GM19328 (cell line): ENCODE measurements around the gene PLCD1.
A peak's percentile ranks its signal among the peaks of the same experiment; 100 is the strongest.
"Not testable (repeated sequence)": the region's sequence is repeated elsewhere in the genome, so short reads cannot be mapped to it uniquely, and the experiment has no call there.

ENCODE experiments used
- ATAC-seq: cut with Tn5 transposase; IDR thresholded peaks from one replicate; pipeline ENCODE4 v1.9.1; 2021; ENCODE audit warnings: mild to moderate bottlenecking, moderate library complexity; ENCODE audit not compliant: unreplicated experiment

PLCD1 gene

DNA sequence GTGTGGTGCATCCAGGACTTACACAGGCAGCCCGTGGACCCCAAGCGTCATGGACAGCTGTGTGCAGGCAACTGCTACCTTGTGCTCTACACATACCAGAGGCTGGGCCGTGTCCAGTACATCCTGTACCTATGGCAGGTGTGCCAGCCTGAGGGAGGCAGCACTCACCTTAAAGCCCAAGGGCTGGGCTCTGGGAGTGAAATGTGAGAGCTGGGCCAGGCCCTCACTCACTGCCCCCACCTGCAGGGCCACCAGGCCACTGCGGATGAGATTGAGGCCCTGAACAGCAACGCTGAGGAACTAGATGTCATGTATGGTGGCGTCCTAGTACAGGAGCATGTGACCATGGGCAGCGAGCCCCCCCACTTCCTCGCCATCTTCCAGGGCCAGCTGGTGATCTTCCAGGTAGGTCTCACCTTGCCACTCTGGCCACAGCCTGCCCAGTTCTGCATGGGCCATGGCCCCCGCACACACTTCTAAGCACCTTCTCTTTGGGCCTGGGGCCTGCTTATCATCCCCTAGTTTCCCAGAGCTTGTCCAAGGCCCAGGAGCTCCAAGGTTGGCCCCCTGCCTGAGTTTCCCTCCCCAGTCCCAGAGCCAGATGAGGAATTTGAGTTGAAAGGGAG lies 27.9 kb downstream of the PLCD1 start:
- ATAC-seq = no peak

DNA sequence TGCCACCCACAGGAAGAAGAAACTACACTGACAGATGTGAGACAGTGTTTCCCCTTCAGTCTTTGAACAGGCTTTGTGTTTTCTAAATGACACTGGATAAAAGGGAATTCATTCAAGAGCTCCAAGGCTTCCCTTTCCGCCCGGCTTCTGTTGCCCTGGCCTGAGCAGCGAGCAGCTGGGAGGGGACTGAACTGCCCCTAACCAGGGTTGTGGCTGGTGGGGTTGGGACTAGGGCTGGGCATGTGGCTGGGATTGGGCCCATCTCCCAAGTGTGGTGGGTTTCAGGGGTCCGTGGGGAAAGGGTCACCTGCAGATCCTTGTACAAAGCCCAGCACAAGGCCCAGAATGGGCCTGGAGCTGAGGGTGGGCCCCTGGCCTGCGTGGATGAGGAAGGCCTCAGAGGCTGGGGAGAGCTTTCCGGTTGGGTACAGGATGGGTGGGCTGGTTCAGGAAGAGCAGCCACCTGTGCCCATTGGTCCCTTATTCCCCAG lies 28.4 kb downstream of the PLCD1 start:
- no peak for ATAC-seq

DNA sequence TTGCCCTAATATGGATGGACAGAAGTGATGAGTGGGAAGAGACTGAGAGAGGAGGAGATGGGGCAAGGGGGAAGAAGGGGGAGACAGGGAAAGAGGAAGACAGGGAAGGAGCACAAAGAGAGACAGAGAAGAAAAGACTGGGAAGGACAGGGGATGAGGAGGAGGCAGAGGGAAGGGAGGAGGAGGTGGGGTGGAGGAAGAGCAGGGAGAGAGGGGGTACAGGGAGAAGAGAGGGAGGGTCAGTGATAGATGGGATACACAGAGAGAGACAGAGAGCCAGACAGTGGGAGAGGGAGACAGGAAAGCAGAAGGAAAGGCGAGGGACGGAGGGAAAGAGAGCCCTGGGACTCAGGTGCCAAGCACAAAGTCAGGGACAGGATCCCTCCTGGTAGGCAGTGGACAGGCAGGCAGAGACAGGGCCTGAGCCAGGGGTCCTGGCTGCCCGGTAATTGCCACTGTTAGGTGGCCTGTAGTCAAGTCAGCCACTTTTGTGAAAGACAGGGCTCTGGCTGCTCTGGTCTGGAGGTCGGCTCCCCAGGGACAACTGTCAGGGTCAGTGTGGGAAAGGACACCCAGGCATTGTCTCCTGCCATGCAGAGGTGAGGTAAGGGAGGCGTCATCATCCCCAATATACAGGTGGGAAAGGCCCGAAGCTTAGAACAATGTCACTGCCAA lies 29.1 kb downstream of the PLCD1 start:
- no peak for ATAC-seq

DNA sequence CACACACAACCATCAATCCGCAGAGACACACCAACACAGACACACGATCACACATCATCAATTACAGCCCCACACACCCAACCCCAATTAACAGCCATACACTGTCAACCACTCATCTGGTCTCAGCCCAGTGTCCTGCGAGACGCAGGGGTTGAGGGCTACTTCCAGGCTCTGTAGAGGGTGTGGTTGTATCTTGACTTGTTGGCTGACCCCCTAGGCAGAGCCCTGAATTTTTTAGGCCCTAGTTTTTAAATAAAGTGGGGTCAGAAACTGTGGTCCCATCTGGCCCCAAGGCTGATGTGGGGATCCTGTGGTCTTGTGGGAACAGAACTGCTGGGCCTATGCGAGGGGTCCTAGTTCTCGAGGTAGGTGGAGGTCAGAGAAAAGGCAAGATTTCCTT lies 29.6 kb downstream of the PLCD1 start:
- no peak for ATAC-seq

DNA sequence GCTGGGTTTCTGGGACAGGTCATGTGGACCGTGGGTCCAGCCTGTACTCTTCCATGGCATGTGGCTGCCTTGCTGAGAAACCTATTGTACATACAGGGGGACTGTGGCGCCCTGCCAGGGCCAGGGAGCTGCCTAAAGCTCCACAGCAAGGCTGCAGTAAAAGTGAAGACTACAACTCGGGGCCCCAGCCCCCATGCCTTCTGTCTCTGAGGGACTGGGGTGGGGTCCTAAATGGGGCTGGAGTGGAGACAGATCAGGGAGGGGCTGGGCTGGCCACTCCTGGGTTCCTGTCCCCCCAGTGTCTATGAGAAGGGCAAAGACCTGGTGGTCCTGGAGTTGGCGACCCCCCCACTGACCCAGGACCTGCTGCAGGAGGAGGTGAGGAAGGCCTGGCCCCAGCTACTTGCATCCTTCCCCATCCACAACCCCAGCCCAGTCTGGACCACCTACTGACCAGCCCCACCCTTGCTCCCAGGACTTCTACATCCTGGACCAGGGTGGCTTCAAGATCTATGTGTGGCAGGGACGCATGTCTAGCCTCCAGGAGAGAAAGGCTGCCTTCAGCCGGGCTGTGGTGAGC lies 31.6 kb downstream of the PLCD1 start:
- ATAC-seq = no peak

DNA sequence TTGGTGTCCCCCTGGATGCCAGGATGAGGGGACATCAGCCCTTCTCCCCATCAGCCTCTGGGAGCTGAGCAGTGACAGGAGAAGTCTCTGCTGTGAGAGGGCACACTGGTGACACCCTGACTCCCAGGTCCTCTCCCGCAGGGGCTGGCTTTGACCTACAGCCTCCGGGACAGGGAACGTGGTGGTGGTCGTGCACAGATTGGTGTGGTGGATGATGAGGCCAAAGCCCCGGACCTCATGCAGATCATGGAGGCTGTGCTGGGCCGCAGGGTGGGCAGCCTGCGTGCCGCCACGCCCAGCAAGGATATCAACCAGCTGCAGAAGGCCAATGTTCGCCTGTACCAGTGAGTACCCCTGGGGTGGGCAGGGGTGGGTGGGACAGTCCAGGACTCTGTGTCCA lies 32.1 kb downstream of the PLCD1 start:
- no peak for ATAC-seq

DNA sequence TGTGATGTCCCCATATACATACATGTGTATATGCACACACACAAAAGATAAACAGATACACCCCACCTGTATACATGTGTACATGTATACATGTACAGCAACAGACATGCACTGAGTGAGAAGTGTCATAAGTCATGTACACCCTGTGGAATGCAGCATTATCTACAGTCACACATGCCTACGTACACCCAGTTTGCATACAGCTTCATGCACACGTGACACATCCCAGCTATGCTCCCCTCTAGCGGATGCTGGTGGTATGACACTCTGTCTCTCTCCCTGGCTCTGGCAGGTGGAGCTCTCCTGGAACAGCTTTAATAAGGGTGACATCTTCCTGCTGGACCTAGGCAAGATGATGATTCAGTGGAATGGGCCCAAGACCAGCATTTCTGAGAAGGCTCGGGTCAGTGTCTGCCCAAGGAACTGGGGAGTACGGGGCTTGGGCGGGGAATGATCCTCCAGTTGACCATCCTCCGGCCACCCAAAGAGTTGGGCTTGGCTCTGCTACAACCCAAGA lies 32.6 kb downstream of the PLCD1 start:
- peak; percentile 42 for ATAC-seq

DNA sequence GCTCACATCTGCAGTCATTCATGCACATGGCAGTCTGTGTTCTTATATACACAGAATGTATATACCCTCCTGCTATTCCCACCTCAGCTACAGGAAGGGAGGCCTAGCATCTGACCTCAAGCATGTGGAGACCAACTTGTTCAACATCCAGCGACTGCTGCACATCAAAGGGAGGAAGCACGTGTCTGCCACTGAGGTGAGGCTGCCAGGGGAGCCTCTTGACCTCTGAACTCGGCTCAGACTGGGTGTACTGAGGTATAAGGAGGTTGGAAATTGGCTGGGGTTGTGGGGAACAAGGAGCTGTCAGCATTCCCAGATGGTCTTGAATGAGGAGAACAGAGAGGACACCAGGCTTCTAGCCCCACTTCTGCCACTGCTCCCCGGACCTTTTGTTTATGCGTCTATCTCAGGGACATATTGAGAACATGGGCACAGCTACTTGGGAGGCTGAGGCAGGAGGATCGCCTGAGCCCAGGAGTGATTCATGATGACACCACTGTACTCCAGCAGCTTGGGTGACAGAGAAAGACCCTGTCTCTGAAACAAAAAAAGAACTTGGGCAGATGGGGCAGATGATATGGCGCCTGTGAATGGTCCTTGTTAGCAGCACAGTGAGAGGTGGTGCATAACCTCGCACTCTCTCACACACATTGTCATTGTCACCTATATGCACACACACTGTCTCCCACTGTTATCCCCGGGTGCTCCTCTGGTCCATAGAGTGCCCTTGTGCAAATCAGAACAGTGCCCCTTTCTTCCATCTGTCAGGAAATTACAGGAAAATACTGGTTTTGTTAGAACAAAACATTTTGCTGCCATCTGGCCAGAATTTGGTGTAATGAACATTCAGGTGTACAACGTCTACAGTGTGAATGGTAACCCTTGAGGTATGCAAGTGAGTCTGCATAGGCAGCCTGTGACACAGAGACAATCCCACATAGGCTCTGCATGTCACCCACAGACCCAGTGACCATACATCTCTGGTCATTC lies 33.5 kb downstream of the PLCD1 start:
- no peak for ATAC-seq

DNA sequence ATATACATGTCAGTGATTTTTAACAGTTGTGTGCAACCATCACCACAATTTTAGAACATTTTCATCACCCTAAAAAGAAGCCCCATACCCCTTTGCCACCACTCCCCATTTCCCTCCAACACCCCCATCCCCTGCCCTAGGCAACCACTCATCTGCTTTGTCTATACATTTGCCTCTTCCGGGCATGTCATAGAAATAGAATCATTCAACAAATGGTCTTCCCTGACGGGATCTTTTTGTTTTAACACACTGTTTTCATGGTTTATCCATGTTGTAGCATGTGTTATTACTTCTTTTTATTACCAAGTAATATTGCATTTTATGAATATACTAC lies 34.8 kb downstream of the PLCD1 start:
- no peak for ATAC-seq

DNA sequence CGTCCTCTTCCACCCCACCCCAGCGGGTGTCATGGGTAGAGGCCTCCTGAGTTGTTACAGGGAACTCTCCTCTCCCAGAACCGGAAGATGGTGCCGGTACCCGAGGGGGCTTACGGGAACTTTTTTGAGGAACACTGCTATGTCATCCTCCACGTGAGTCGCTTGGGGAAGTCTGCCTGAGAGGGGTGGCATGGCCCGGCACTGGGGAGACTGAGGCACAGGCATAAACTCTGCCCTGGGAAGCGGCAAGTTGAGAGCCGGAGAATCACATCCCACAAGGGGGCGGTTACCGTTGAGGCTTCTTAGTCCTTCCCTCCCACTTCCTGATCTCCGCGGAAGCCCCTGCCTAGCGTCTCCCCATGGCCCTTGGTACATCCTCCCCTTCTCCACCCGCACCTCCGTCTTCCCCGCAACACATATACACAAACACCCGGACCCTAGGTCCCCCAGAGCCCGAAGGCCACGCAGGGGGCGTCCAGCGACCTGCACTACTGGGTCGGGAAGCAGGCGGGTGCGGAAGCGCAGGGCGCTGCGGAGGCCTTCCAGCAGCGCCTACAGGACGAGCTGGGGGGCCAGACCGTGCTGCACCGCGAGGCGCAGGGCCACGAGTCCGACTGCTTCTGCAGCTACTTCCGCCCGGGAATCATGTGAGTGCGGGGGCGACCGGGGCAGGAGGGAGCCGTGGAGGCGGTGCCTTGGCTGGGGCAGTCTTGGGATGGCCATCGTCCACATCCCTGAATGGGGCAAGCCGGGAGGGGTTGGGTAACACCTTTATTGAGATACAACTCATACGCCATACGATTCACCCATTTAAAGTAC lies 35.4 kb downstream of the PLCD1 start:
- peak; percentile 53 for ATAC-seq

DNA sequence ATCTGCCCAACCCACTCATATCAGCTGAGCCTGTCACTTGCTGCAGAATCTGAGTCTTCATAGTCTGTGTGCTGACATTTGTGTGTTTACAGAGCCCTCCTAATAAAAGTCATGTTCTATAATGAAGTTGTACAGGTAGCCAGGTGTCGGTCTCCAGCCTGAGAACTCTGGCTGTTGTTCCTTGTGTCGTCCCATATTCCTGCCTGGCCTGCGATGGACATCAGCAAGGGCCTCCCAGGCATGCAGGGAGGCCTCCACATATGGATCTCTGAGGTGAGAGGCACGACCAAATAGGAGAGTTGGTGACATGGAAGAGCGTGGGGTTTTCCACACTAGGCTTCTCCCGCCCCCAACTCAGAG lies 36.0 kb downstream of the PLCD1 start:
- ATAC-seq = no peak

DNA sequence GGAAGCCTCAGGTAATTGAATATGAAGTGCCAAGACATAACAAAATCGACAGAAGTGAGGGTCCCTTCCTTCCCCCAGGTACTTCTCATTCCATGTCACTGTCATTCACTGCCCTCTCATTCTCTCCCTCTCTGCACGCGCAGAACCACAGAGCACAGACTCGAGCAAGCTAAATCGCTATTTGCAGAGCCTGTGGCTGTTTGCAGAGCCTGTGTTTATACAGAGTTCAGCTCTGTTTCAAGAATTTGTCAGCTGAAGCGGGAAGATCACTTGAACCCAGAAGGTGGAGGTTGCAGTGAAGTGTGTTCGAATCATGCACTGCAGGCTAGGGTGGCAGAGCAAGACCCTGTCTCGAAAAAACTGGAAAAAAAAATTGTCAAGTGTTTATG lies 36.4 kb downstream of the PLCD1 start:
- no peak for ATAC-seq

DNA sequence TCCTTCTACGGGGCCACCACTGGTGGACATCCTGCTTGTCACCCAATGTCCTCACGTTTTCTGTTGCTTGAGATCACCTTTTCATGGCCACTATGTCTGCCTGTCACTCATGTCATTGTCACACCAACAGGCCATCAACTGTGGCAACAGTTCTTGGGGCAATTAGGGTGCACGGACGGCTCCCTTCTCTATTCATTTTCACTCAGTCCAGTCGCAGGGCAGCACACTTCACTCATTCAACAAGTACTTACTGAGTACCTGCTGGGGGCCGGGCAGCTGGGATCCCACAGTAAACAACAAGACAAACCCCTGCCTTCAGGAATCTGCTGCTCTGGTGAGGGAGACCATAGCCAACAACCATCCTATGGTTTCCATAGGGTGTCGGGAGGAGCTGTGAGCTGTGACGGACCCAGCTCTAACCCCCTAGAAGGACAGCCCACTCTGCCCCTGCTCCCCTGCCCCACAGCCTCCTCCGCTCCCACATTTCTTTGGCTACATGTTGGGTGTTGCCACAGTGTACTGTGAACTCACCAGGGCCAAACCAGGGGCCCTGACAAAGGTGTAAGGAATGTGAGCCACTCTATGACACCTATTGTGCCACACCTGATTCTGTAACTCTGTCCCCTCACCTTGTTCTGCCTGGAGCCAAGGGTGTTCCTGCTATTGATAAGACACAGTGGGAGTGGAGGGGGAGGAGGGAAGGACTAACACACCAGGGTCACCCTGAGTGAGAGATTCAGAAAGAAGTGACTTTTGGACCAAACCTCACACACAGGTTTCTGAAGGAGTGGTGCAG lies 37.0 kb downstream of the PLCD1 start:
- ATAC-seq = no peak

DNA sequence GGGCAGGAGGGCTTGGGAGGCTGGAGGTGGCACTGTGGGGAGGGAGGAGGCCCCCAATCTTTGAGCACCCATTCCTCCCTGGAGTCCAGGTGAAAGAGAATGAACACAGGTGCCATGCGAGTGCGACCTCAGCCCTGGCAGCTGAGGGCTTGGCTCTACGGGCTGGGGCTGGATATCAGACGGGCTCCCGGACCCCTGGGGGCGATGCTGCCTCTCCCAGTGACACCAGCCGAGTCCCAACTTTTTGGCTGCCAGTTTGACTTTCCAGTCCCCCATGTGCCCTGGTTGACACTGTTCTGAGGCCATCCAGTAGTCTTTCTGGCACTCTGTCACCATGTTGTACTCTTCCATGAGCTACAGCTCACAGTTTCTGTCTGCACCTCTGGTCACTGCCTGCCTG lies 37.6 kb downstream of the PLCD1 start:
- ATAC-seq = no peak

DNA sequence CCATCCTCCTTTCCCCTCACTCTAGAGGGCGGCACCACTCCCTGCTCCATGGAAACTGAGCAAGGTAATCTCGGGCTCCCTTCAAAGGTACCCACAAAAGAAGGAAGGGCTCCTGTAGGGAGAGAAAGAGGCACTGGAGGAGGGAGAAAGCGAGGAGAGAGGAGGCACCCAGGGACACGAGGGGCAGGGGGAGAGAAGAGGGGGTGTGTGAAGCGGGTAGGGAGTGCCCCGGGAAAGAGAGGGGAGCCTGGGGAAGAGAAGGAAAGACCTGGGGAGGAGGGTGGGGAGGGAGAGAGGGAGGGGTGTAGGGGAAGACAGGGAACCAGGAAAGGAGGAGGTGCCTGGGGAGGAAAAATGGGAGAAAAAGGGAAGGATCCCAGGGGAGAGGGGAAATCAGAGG lies 38.3 kb downstream of the PLCD1 start:
- ATAC-seq = no peak

DNA sequence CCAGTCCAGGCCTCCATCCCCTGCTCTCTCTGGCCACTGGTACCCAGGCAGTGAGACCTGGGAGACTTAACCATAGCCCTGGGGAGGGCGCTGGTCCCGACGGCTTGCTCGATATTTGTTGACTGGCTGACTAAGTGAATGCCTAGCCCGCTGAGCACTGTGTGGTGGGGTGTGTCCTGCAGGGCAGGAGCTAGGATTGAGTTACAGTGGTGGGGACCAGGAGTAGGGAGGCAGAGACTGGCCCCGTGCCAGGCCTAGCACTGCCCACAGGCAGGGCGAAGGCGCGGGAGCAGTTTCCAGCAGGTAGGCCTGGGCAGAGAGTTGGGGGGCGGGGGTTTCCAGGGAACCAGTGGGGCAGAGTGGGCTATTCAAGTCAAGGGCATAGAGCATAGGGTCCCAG lies 38.9 kb downstream of the PLCD1 start, which contains the start of gene VILL:
TSS of gene VILL (plus strand) at position 260 of the 400 bp plus-strand sequence. CDS start 2,887 bp downstream, outside the sequence.
- no peak for ATAC-seq

DNA sequence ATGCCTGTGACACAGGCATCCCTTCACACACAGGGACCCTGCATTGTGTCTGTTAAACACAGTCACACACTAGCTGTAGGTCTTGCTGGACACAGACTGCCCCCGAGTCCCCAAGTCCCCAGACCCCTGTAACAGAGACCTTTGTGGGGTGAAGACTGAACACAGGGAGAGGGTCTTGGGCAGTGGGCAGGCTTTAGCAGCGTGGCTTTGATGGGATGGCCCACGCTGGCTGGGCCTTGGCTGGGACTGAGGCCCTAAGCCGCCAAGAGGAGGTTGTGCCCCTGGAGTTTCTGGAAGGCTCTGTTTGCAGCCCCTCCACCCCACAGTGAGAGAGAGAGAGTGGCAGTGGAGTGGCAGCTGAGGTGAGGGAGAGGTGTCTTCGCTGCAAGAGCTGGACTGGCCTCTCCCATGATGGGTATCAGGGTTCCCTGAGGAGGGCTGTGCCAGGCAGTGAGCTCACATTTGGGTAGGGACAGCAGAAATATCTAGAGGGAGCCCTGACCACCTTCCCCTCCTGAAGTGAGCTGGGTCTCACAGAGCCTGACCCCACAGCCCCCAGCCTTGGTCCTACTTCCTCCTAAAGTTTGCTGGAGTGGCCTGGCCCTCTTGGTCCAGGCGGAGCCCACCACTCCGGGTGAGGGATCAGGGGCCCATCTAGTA lies 39.5 kb downstream of the PLCD1 start:
- ATAC-seq = no peak

DNA sequence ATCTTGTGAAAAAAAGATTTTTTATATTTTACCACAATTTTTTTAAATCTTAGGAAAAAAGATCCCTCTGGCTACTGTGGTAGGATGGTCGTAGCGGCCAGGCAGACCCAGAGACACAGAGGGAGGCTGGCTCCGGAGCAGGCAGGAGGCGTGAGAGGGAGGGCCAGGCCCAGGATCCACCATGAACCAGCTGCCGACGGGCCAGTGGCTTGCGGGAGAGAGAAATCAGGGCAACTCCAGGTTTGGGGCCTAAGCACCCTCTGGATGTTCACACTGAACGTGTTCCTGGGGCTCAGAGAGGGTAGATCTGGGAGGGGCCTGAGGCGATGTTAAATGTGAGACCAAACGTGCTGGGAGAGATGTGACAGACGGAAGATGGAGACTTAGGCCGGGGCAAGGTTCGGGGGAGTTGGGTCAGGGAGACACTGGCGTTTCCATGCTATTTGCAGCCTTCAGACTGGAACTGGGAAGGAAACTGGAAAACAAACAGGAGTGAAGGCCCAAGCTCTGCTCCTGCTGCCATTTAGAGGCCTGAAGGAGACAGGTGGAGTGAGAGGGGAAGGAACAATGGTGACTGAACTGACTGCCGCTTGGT lies 40.4 kb downstream of the PLCD1 start:
- ATAC-seq = no peak

DNA sequence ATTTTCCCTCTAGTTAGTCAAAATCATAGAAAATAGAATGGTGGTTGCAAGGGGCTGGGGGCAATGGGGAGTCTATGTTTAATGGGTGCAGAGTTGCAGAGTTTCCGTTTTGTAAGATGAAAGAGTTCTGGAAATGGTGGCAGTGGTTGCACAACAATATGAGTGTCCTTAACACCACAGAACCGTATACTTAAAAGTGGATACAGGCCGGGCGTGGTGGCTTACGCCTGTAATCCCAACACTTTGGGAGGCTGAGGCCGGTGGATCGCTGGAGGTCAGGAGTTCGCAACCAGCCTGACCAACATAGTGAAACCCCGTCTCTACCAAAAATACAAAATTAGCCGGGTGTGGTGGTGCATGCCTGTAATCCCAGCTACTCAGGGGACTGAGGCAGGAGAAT lies 41.1 kb downstream of the PLCD1 start:
- not testable (repeated sequence) for ATAC-seq
